Bronchial epithelial cell (primary cell): ENCODE results near the gene RIPOR2. TPM values are rescaled to one million over a fixed set of nuclear protein-coding genes. Genes with fewer than 3 reads are reported as not detected.

Experiments used
- DNase-seq: peaks from one replicate; pipeline ENCODE4 v3.0.0-alpha.2; 2010; ENCODE audit warnings: low read depth
- FAIRE-seq: peaks from 2 replicates; lab custom pipeline; 2011; peaks lifted over from hg19 to GRCh38; lab: Jason Lieb, UNC
- H3K27me3 ChIP-seq: 2 replicates; pipeline ENCODE4 v1.5.1; 2011; ENCODE audit warnings: low read length; ENCODE audit not compliant: control insufficient read depth, insufficient read depth
- H3K36me3 ChIP-seq: 2 replicates; pipeline ENCODE4 v1.5.1; 2011; ENCODE audit warnings: low read length; ENCODE audit not compliant: control insufficient read depth, insufficient read depth
- H3K4me3 ChIP-seq: 2 replicates; pipeline ENCODE4 v1.5.1; 2011; ENCODE audit warnings: mild to moderate bottlenecking, low read depth, low read length, control low read depth
- CTCF ChIP-seq: IDR thresholded peaks from 2 replicates; pipeline ENCODE4 v1.5.1; 2011; ENCODE audit warnings: mild to moderate bottlenecking, moderate library complexity, low read length, control low read depth, inconsistent platforms; ENCODE audit not compliant: insufficient read depth, severe bottlenecking
- total RNA-seq: library from RNA; depleted of rRNA; stranded (reverse); fragments of >200 nt; gene quantifications from 2 replicates; pipeline ENCODE4 v1.2.1, GENCODE V29; 2014

The RIPOR2 gene
- total RNA-seq, 1 donor from 2014 or later, result under 0.01 TPM

GRCh38 chr6:24875534-24875901 is 60.2 kb downstream of the RIPOR2 start:
- no peak for DNase-seq
- Histone ChIP-seq H3K27me3 (no peaks in the 10 kb centered on the region), H3K36me3 (no peaks in the 10 kb centered on the region), H3K4me3 (no peak overlapping the region)
- no peak for FAIRE-seq
- no peak for TF ChIP-seq CTCF

GRCh38 chr6:24874776-24875533 is 60.8 kb downstream of the RIPOR2 start:
- no peak for TF ChIP-seq CTCF
- FAIRE-seq, result no peak
- Histone ChIP-seq H3K27me3 (no peaks in the 10 kb centered on the region), H3K36me3 (no peaks in the 10 kb centered on the region), H3K4me3 (no peak overlapping the region)
- DNase-seq, result no peak

- TF ChIP-seq CTCF, result no peak
- H3K4me3 ChIP-seq, result no peak overlapping the region
- FAIRE-seq (no peak), DNase-seq (no peak)
- H3K27me3 ChIP-seq, result no peaks in the 10 kb centered on the region
- H3K36me3 ChIP-seq, result no peaks in the 10 kb centered on the region
Measured at GRCh38 chr6:24874128-24874527, 61.6 kb downstream of the RIPOR2 start.

- Histone ChIP-seq H3K4me3 (no peak overlapping the region), H3K27me3 (no peaks in the 10 kb centered on the region), H3K36me3 (no peaks in the 10 kb centered on the region)
- FAIRE-seq (no peak), DNase-seq (no peak)
- no peak for TF ChIP-seq CTCF
Measured at GRCh38 chr6:24872779-24873178, 63.0 kb downstream of the RIPOR2 start.

GRCh38 chr6:24868765-24869164 is 67.0 kb downstream of the RIPOR2 start:
- no peaks in the 10 kb centered on the region for H3K36me3 ChIP-seq
- no peaks in the 10 kb centered on the region for H3K27me3 ChIP-seq
- no peak overlapping the region for H3K4me3 ChIP-seq
- FAIRE-seq, result no peak
- TF ChIP-seq CTCF, result no peak
- DNase-seq, result no peak
